ENCODE measurements around the gene C5orf63. TPM values are rescaled to one million over a fixed set of nuclear protein-coding genes. Genes with fewer than 3 reads are reported as not detected.

C5orf63 gene
- total RNA-seq, 1 experiment from 2014 or later = 1.2 TPM

- no peak overlapping the region for H3K4ac ChIP-seq (ENCODE audit: low read depth, low read length)
- no peak overlapping the region for H2BK15ac ChIP-seq (ENCODE audit: low read depth, low read length)
- H2BK120ac ChIP-seq (ENCODE audit: low read depth, low read length, poor library complexity, severe bottlenecking) = no peak overlapping the region
- H3K27me3 ChIP-seq (ENCODE audit: insufficient read depth, low read length) = no peaks in the 10 kb centered on the region
- no peaks in the 10 kb centered on the region for H4K20me1 ChIP-seq (ENCODE audit: control insufficient read depth, insufficient read depth, insufficient read length)
- H3K9ac ChIP-seq (ENCODE audit: extremely low read depth, insufficient read length, low read length) = no peak overlapping the region
- H3K79me2 ChIP-seq (ENCODE audit: insufficient read depth, low read length) = no peaks in the 10 kb centered on the region
- H3K9me3 Mint-ChIP-seq = peaks cover under 1% of the 10 kb centered on the region in 2 experiments; a peak in 3 of 5 replicates
- no peak overlapping the region for H3K4me3 Mint-ChIP-seq
- H3K36me3 Mint-ChIP-seq (ENCODE audit: insufficient read depth in 1 of 3, low read depth in 3 of 3) = peaks cover 0 to 2% (median under 1%) of the 10 kb centered on the region in 3 experiments; a peak in 4 of 7 replicates
- H3K27ac Mint-ChIP-seq = no peak overlapping the region; a peak in 1 of 7 replicates
- H3K27me3 Mint-ChIP-seq (ENCODE audit: low read depth) = no peaks in the 10 kb centered on the region
- no peak overlapping the region for H3K27ac ChIP-seq (ENCODE audit: insufficient read length, low read depth, low read length)
- no peak overlapping the region for H4K91ac ChIP-seq (ENCODE audit: insufficient read length, low read depth, low read length)
- H3K56ac ChIP-seq (ENCODE audit: insufficient read length, low read depth, low read length) = no peak overlapping the region
- H3K18ac ChIP-seq (ENCODE audit: insufficient read length, low read depth, low read length) = no peak overlapping the region
- H4K8ac ChIP-seq (replicated peaks; ENCODE audit: insufficient read length, low read depth, low read length) = no peak overlapping the region
- no peak overlapping the region for H3K14ac ChIP-seq (ENCODE audit: insufficient read depth, low read length)
- H3K79me1 ChIP-seq (ENCODE audit: insufficient read depth, low read depth, low read length, poor library complexity, severe bottlenecking) = no peaks in the 10 kb centered on the region
- no peak for DNase-seq
- H3K23me2 ChIP-seq (ENCODE audit: insufficient read length, low read depth, low read length, poor library complexity, severe bottlenecking) = no peaks in the 10 kb centered on the region
- H4K5ac ChIP-seq (ENCODE audit: insufficient read length, low read depth, low read length) = no peak overlapping the region
- peaks cover 9 to 12% of the 10 kb centered on the region in 2 experiments; a peak in 3 of 4 replicates for H3K4me1 Mint-ChIP-seq
- WGBS (ENCODE audit: extremely low coverage, insufficient read length, low lambda C conversion rate) = no CpG with 5 or more reads among the region's 1 CpG
- no peak overlapping the region for H2AFZ ChIP-seq (ENCODE audit: low read length)
- no peak overlapping the region for H2BK20ac ChIP-seq (ENCODE audit: low read depth, low read length, poor library complexity, severe bottlenecking)
- H2BK12ac ChIP-seq (ENCODE audit: insufficient read length, low read depth, low read length) = no peak overlapping the region
- no peak overlapping the region for H3T11ph ChIP-seq (ENCODE audit: low read length)
- H2BK5ac ChIP-seq (ENCODE audit: insufficient read length, low read length) = no peak overlapping the region
- H3K9me3 ChIP-seq (ENCODE audit: control insufficient read depth, low read depth, low read length) = no peaks in the 10 kb centered on the region
- no peak overlapping the region for H3K4me2 ChIP-seq (ENCODE audit: insufficient read depth, insufficient read length, low read length)
- no peak overlapping the region for H3K23ac ChIP-seq (ENCODE audit: insufficient read length, low read depth, low read length)
- TF ChIP-seq, protein P1, sequence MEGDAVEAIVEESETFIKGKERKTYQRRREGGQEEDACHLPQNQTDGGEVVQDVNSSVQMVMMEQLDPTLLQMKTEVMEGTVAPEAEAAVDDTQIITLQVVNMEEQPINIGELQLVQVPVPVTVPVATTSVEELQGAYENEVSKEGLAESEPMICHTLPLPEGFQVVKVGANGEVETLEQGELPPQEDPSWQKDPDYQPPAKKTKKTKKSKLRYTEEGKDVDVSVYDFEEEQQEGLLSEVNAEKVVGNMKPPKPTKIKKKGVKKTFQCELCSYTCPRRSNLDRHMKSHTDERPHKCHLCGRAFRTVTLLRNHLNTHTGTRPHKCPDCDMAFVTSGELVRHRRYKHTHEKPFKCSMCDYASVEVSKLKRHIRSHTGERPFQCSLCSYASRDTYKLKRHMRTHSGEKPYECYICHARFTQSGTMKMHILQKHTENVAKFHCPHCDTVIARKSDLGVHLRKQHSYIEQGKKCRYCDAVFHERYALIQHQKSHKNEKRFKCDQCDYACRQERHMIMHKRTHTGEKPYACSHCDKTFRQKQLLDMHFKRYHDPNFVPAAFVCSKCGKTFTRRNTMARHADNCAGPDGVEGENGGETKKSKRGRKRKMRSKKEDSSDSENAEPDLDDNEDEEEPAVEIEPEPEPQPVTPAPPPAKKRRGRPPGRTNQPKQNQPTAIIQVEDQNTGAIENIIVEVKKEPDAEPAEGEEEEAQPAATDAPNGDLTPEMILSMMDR (conservative IDR thresholded peaks at IDR 0.05) = no peak
- H3K4me1 ChIP-seq (ENCODE audit: insufficient read depth, low read length) = no peaks in the 10 kb centered on the region
- no peak overlapping the region for H2AK5ac ChIP-seq (ENCODE audit: insufficient read length, low read length)
Observed at GRCh38 chr5:127061537-127061936, 11.8 kb downstream of the C5orf63 start.

Measured in H9 (cell line).